LNCAP (cell line): ENCODE results near the gene SLC4A8.

Source experiments
- TF ChIP-seq, protein P1 (sequence below): fragments of 450-650 bp; IDR thresholded peaks from 2 replicates; pipeline ENCODE4 v1.5.1; 2017; ENCODE audit warnings: mild to moderate bottlenecking

SLC4A8 gene

GRCh38 chr12:51406859-51407258 is 17.8 kb upstream of the SLC4A8 start:
- TF ChIP-seq, protein P1, sequence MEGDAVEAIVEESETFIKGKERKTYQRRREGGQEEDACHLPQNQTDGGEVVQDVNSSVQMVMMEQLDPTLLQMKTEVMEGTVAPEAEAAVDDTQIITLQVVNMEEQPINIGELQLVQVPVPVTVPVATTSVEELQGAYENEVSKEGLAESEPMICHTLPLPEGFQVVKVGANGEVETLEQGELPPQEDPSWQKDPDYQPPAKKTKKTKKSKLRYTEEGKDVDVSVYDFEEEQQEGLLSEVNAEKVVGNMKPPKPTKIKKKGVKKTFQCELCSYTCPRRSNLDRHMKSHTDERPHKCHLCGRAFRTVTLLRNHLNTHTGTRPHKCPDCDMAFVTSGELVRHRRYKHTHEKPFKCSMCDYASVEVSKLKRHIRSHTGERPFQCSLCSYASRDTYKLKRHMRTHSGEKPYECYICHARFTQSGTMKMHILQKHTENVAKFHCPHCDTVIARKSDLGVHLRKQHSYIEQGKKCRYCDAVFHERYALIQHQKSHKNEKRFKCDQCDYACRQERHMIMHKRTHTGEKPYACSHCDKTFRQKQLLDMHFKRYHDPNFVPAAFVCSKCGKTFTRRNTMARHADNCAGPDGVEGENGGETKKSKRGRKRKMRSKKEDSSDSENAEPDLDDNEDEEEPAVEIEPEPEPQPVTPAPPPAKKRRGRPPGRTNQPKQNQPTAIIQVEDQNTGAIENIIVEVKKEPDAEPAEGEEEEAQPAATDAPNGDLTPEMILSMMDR = no peak

- TF ChIP-seq, protein P1 = no peak
Observed at GRCh38 chr12:51407604-51408003, 17.0 kb upstream of the SLC4A8 start.

GRCh38 chr12:51409846-51410245 is 14.8 kb upstream of the SLC4A8 start:
- TF ChIP-seq, protein P1 = no peak

- TF ChIP-seq, protein P1 = no peak
Observed at GRCh38 chr12:51413149-51413548, 11.5 kb upstream of the SLC4A8 start.

- TF ChIP-seq, protein P1 = no peak
Observed at GRCh38 chr12:51413791-51414190, 10.8 kb upstream of the SLC4A8 start.

DNA sequence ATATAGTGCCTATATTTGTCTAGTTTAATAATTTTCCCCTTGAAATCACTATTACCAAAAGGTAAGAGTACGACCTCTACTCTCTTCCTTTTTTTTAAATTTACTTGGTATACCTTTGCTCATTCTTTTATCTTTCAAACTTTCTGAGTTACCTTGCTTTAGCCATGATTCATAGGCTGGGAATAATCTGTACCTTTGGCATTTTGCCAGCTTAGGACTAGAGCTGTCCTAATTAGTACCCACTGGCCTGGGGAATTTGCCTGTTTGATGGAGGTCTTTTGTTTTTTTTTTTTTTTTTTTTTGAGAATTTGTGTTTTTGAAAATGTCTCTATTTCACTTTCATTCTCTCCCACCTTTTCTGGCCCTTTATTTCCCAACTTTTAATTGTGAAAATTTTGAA is 8.7 kb upstream of the SLC4A8 start:
- TF ChIP-seq, protein P1 = no peak

DNA sequence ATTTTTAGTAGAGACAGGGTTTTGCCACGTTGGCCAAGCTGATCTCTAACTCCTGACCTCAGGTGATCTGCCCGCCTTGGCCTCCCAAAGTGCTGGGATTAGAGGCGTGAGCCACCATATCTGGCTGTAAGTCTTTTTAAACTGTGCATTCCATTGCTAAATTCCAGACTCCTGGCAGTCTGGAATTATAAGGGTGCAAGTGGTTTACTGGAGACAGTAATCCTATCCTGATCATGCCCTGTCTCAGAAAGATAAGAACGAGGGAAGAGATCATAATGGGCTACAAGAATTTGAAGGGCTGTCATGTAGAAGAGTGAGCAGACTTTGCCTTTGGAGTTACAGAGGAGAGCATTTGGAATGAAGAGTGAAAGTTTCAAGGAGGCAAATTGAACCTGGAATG is 6.8 kb upstream of the SLC4A8 start:
- TF ChIP-seq, protein P1 = no peak
